COLO829 (cell line): ENCODE data around the gene RAB11FIP3.

Experiments used
- DNase-seq: peaks from one replicate; pipeline ENCODE4 v3.0.0; 2012; ENCODE audit warnings: low spot score

RAB11FIP3 gene

GRCh38 chr16:424033-424622 lies 1.3 kb upstream of the RAB11FIP3 start:
- DNase-seq, result peak; percentile 59

GRCh38 chr16:424623-425081 lies 797 bp upstream of the RAB11FIP3 start:
- DNase-seq, result no peak

DNA sequence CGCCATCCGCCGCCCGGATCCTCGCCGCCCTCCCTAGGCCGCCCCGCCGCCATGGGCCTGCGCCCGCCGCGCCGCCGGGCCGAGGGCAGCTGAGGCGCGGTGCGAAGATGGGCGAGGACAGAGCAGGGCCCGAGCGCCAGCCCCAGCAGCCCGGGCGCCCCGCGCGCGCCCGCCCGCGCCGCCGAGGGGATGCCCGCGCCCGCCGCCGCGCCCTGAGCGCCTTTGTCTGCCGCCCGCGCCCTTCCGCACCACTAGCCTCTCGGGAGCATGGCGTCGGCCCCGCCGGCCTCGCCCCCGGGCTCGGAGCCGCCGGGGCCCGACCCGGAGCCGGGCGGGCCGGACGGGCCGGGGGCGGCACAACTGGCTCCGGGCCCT lies 278 bp downstream of the RAB11FIP3 start:
- no peak for DNase-seq

DNA sequence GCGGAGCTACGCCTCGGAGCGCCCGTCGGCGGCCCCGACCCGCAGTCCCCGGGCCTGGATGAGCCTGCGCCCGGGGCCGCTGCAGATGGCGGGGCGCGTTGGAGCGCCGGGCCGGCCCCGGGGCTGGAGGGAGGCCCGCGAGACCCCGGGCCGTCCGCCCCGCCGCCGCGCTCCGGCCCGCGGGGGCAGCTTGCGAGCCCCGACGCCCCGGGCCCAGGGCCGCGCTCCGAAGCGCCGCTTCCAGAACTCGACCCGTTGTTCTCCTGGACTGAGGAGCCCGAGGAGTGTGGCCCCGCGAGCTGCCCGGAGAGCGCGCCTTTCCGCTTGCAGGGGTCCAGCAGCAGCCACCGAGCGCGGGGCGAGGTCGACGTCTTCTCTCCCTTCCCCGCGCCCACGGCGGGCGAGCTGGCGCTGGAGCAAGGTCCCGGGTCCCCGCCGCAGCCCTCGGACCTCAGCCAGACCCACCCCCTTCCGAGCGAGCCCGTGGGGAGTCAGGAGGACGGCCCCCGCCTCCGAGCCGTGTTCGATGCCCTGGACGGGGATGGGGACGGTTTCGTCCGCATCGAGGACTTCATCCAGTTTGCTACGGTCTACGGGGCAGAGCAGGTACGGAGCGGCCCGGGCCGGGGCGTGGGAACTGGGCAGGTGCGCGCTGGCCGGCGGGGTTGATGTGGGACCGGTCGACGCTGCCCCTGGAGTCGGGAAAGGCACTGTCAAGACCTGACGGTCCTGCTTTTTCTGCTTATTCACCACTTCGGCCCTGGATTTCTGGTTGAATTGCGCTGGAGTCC lies 861 bp downstream of the RAB11FIP3 start:
- DNase-seq, result no peak

DNA sequence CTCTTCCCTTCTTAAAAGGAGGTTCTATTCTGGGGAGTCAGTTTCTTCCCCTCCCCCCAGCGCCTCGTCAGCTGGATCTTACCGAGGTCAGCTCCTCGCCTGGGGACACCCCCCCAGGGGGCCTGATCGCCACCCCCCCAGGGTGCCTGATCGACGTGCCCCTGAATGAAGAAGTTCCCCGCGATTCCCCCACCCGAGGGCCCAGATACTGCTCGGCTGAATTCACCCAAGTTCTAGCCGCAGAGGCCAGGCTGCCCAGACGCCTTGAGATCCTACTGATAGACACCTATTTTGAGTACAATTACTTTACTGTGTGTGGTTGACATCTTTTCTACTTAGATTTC lies 1.4 kb downstream of the RAB11FIP3 start:
- no peak for DNase-seq

GRCh38 chr16:427250-427649 lies 1.8 kb downstream of the RAB11FIP3 start:
- DNase-seq, result no peak

GRCh38 chr16:430904-431303 lies 5.5 kb downstream of the RAB11FIP3 start:
- no peak for DNase-seq

DNA sequence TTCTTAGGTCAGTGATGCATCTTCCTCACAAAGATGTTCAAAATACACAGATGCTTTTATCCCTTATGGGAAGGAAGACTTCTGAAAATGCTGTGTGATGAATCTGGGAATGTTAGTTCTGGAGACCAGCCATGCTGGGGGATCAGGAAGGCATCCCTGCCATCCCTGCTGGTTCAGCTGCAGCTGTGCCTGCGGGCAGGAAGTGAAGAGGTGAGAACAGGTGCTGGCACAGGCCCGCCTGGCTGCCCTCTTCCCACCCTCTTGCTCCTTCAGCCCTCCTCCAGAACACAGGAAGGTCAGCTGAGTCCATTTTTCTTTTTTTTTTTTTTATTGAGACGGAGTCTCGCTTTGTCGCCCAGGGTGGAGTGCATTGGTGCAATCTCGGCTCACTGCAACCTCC lies 15.2 kb downstream of the RAB11FIP3 start:
- no peak for DNase-seq

DNA sequence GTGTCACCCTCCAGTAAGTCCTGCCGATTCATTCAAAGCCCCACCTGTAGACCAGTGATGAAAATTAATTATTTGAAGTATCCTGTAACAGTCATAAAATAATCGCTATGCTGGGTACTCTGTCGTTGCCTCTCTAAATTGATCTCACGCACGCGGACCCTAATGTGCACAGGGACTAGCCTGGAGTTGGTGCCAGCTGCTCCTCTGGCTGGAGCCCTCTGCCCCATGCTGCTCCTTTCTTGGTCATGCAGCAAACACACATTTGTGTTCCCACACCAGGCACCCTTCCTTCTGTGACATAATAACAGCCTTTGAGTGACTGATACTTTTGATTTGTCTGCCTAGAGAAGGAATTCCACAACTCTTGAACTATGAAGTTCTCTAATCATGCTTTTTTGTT lies 16.0 kb downstream of the RAB11FIP3 start:
- DNase-seq, result no peak

DNA sequence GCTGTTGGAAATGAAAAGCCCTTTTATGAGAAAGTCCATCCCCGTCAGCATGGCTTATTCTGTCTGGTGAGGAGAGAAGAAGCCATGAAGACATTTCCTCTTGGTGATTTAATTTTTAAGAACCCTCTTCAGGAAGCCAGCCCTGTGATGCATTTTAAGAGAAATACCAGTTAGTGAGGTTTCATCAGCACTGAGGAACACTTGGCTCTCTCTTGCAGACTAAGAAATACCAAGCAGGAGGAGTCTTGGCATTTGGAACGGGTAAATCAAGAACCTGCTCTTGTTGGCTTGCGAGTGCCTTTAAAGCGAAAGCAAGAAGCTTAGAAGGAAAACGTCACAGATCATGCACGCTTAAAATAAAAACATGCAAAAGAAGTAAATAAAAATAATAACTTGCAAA lies 17.5 kb downstream of the RAB11FIP3 start:
- no peak for DNase-seq

- no peak for DNase-seq
Observed at GRCh38 chr16:444027-444426, 18.6 kb downstream of the RAB11FIP3 start.

DNA sequence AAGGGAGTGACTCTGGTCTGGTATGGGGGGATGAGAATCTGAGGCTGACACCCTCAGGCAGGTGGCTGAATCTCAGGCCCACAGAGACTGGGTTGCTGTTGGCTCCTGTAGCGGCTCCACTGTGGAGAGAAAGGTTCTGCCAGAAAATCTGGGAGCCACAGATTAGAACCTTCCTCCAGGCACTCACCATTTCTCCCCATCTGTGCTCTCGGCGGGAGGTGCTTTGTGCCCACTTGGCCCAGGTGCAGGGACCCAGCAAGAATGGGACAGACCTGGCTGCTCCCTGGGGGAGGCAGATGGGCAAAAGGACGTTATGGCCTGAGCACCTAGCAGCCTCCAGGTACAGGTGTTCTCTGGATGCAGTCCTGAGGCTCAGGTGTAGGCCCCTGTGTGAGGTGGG lies 20.1 kb downstream of the RAB11FIP3 start:
- no peak for DNase-seq

GRCh38 chr16:450385-450784 lies 24.9 kb downstream of the RAB11FIP3 start:
- DNase-seq, result no peak

DNA sequence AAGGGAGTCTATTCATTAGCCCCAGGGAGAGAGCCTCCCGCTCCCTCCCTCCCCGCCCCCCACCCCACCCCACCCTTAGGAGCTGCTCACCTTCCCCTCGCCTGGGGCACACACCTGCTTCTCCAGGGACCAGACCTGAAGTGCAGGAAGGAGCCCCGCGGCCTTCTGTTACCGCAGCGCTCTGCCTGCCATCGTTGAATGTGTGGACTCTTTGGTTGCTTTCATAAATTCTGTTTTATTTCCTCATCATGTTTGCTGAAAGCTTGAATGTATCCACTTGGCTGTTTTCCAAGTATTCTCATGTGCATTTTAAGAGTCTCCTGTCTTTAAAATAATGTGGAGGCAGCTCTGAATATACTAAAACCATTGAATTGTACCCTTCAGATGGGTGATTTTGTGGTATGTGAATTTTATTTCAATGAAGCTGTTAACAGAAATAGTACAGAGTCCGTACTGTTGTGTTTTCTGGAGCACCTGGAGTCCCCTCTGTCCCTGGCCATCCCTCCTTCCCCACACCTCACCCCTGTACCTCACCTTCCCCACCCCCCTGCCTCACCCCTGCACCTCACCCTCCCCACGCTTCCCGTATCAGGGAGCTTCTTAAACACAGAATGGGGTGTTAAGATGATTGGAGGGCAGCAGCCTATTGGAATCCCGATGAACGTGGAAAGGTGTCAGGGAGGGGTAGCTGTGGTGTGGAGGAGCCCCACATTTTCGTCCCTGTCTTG lies 25.5 kb downstream of the RAB11FIP3 start:
- DNase-seq, result peak; percentile 39

DNA sequence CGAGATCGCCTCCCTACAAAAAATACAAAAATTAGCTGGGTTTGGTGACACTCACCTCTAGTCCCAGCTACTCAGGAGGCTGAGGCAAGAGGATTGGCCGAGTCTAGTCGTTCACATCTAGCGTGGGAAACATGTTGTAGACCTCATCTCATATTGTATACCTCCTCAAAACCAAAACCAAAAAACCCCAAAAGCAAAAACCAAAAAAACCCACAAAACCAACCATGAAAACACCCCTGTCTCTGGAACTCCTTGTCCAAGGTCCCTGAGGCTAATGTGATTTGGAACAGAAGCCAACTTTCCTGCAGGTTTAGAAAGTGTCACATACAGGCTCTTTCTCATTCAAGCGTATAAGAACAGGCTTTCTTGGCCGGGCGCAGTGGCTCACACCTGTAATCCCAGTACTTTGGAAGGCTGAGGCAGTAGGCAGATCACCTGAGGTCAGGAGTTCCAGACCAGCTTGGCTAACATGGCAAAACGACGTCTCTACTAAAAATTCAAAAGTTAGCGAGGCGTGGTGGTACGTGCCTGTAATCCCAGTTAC lies 29.0 kb downstream of the RAB11FIP3 start:
- DNase-seq, result no peak

DNA sequence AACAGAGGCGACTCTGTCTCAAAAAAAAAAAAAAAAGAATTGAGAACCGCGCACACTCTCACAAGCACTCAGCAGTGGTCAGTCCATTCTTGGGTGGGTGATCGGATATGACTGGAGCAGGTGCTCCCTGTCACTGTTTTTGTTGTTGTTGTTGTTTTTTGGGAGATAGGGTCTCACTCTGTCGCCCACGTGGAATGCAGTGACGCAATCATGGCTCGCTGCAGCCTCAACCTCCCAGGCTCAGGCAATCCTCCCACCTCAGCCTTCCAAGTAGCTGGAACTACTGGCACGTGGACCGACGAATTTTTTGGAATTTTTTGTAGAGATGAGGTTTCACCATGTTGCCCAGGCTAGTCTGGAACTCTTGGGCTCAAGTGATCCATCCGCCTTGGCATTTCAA lies 30.0 kb downstream of the RAB11FIP3 start:
- DNase-seq, result no peak

GRCh38 chr16:456891-457483 lies 31.5 kb downstream of the RAB11FIP3 start:
- no peak for DNase-seq

DNA sequence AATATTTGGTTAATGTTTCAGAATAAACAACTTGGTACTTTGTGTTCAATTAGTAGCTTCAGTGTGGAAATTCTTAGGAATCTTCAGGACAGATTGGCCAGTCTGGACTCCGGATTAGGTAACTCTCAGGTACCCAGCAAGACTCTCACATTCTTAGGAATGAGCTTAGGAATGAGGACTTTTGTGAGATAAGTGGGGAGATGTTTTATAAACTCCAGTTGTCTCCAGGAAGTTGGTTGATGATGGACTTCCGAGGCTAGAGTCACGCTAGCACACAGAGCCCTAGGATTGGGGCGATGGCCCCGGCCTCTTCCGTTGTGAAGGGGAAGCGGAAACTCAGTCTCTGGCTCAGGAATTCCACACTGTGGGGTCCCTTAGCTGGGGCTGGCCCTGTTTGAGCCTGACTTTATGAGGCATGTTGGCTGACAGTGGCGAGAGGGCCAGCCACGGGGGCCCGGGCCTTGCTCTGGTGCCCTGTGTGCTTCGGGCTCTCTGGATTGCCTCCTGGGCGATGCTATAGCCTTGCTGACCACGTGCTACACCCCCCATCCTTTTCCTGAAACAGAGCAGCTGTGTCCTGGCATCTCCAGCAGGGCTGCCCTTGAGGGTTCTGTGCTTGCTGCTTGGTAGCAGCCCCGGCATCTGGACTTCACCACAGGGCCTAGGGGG lies 32.4 kb downstream of the RAB11FIP3 start:
- no peak for DNase-seq

GRCh38 chr16:459761-460160 lies 34.3 kb downstream of the RAB11FIP3 start:
- no peak for DNase-seq

- DNase-seq, result no peak
Observed at GRCh38 chr16:460787-461186, 35.3 kb downstream of the RAB11FIP3 start.

- no peak for DNase-seq
Observed at GRCh38 chr16:463071-463470, 37.6 kb downstream of the RAB11FIP3 start.

GRCh38 chr16:466651-467050 lies 41.2 kb downstream of the RAB11FIP3 start:
- DNase-seq, result no peak
